HepG2 (cell line): Measurements from ENCODE around the gene PLEKHG2. TPM values are rescaled to one million over a fixed set of nuclear protein-coding genes. Genes with fewer than 3 reads are reported as not detected.

Experiments
- FOXK1 ChIP-seq: sonication (generic); formaldehyde crosslinking; IDR thresholded peaks from 2 replicates; pipeline ENCODE4 v1.4.0; 2020; ENCODE audit warnings: low read depth, missing genetic modification reagents, borderline replicate concordance
- FOXM1 ChIP-seq: sonication (generic); formaldehyde crosslinking; IDR thresholded peaks from 2 replicates; pipeline ENCODE4 v1.5.0; 2020; ENCODE audit warnings: missing genetic modification reagents
- HDAC6 ChIP-seq: fragments of 200-600 bp; sonication (generic); IDR thresholded peaks from 2 replicates; pipeline ENCODE4 v1.7.0; 2017; ENCODE audit warnings: mild to moderate bottlenecking, antibody characterized with exemption, low read length, low read depth
- HMG20A ChIP-seq: IDR thresholded peaks from 2 replicates; pipeline ENCODE4 v1.6.1; 2016; ENCODE audit warnings: borderline replicate concordance
- KAT7 ChIP-seq: IDR thresholded peaks from 2 replicates; pipeline ENCODE4 v1.6.1; 2018; ENCODE audit warnings: borderline replicate concordance, missing compliant biosample characterization
- KAT8 ChIP-seq: IDR thresholded peaks from 2 replicates; pipeline ENCODE4 v1.6.1; 2016; ENCODE audit warnings: missing genetic modification reagents, missing compliant biosample characterization
- MEIS2 ChIP-seq: sonication (generic); formaldehyde crosslinking; IDR thresholded peaks from 2 replicates; pipeline ENCODE4 v1.9.0; 2021; ENCODE audit warnings: mild to moderate bottlenecking, missing genetic modification reagents
- SIX4 ChIP-seq: sonication (generic); formaldehyde crosslinking; IDR thresholded peaks from 2 replicates; pipeline ENCODE4 v1.4.0; 2020; ENCODE audit warnings: missing genetic modification reagents
- SP1 ChIP-seq, 2 experiments: fragments of 450-650 bp in 1 of 2; sonication (generic) in 1 of 2; formaldehyde crosslinking in 1 of 2; IDR thresholded peaks; 2 replicates each; pipeline versions ENCODE4 v1.4.0 to v1.6.1; 2016 to 2020; ENCODE audit warnings: missing genetic modification reagents in 1 of 2
- SP4 ChIP-seq: sonication (generic); formaldehyde crosslinking; IDR thresholded peaks from 2 replicates; pipeline ENCODE4 v1.8.1; 2023; ENCODE audit warnings: mild to moderate bottlenecking, missing genetic modification reagents
- SRY ChIP-seq: sonication (generic); formaldehyde crosslinking; IDR thresholded peaks from 2 replicates; pipeline ENCODE4 v1.8.0; 2022; ENCODE audit warnings: mild to moderate bottlenecking, missing genetic modification reagents
- ZBTB7A ChIP-seq: sonication (generic); formaldehyde crosslinking; IDR thresholded peaks from 2 replicates; pipeline ENCODE4 v1.8.0; 2022; ENCODE audit warnings: mild to moderate bottlenecking, missing genetic modification reagents
- ZNF138 ChIP-seq: sonication (generic); formaldehyde crosslinking; IDR thresholded peaks from 2 replicates; pipeline ENCODE4 v1.5.0; 2020; ENCODE audit warnings: mild to moderate bottlenecking, low read depth, missing genetic modification reagents
- ZNF557 ChIP-seq: sonication (generic); formaldehyde crosslinking; IDR thresholded peaks from 2 replicates; pipeline ENCODE4 v1.4.0; 2020; ENCODE audit warnings: missing genetic modification reagents
- ZNF746 ChIP-seq: sonication (generic); formaldehyde crosslinking; IDR thresholded peaks from 2 replicates; pipeline ENCODE4 v1.8.0; 2022; ENCODE audit warnings: mild to moderate bottlenecking, missing genetic modification reagents
- ZNF772 ChIP-seq: sonication (generic); formaldehyde crosslinking; IDR thresholded peaks from 2 replicates; pipeline ENCODE4 v1.5.0; 2020; ENCODE audit warnings: mild to moderate bottlenecking, missing genetic modification reagents
- polyA plus RNA-seq, 8 experiments: library from polyadenylated mRNA; depleted of rRNA in 3 of 8; stranded (reverse) in 7 of 8; unstranded in 1 of 8; fragments of >200 nt; fragmentation: Illumina TruSeq in 4 of 8; extraction: Trizol in 4 of 8; gene quantifications; 2 replicates each; pipeline versions ENCODE4 v1.2.1 to v1.2.3, GENCODE V29; 2011 to 2016; ENCODE audit warnings: low read depth in 4 of 8, missing spikeins in 1 of 8, mixed read lengths in 1 of 8; ENCODE audit not compliant: insufficient read depth in 1 of 8
- total RNA-seq, 5 experiments: library from RNA; depleted of rRNA; stranded (reverse); fragments of >200 nt; fragmentation: Illumina TruSeq; extraction: Trizol; gene quantifications; 2 replicates each; pipeline ENCODE4 v1.2.3, GENCODE V29; 2016; ENCODE audit warnings: low read depth in 1 of 5
- TF ChIP-seq, protein P1 (sequence below): IDR thresholded peaks from 2 replicates; pipeline ENCODE4 v1.4.0; 2020; ENCODE audit warnings: mild to moderate bottlenecking, missing genetic modification reagents
- TF ChIP-seq, protein P2 (sequence below): IDR thresholded peaks from 2 replicates; pipeline ENCODE4 v1.6.1; 2016
- TF ChIP-seq, protein P3 (sequence below): sonication (generic); formaldehyde crosslinking; IDR thresholded peaks from 2 replicates; pipeline ENCODE4 v1.5.0; 2020; ENCODE audit warnings: mild to moderate bottlenecking, missing genetic modification reagents

PLEKHG2 gene
- total and polyA plus RNA-seq, 2 of the 13 experiments (the other 11 are each of a cell fraction or from before 2014, with no cell fraction given) = 3.6 to 6.8 TPM

DNA sequence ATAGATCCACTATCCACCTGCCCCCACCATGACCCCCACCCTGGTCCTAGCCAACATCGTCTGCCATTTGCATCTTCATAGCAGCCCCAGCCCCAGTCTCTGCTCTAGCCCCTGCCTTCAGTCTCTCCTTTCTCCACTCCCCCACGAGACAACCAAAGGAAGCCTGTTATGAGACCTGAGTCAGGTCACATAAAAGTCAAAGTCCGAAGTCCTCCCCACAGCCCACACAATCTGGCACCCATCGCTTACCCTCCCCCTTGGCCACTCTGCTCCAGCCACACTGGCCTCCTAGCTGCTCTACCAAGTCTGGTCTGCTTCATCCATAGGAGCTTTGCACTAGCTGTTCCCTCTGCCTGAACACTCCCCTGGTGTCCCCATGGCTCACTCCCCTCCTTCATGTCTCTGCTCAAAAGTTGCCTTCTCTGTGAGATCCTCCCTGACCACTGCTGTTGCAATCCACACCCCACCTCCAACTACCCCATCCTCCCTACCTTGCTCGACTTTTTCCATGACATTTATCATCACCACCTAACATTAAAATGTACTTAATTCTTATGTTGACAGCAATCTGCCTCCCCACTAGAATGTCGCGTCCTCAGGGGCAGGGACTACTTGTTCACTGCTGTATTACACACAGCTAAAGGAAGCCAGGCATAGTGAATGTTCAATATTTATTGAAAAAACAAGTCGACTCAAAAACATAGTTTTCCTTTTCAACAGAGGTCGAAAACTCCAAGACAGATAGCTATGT, 1.2 kb upstream of the PLEKHG2 start (continued):
- TF ChIP-seq, protein P1, sequence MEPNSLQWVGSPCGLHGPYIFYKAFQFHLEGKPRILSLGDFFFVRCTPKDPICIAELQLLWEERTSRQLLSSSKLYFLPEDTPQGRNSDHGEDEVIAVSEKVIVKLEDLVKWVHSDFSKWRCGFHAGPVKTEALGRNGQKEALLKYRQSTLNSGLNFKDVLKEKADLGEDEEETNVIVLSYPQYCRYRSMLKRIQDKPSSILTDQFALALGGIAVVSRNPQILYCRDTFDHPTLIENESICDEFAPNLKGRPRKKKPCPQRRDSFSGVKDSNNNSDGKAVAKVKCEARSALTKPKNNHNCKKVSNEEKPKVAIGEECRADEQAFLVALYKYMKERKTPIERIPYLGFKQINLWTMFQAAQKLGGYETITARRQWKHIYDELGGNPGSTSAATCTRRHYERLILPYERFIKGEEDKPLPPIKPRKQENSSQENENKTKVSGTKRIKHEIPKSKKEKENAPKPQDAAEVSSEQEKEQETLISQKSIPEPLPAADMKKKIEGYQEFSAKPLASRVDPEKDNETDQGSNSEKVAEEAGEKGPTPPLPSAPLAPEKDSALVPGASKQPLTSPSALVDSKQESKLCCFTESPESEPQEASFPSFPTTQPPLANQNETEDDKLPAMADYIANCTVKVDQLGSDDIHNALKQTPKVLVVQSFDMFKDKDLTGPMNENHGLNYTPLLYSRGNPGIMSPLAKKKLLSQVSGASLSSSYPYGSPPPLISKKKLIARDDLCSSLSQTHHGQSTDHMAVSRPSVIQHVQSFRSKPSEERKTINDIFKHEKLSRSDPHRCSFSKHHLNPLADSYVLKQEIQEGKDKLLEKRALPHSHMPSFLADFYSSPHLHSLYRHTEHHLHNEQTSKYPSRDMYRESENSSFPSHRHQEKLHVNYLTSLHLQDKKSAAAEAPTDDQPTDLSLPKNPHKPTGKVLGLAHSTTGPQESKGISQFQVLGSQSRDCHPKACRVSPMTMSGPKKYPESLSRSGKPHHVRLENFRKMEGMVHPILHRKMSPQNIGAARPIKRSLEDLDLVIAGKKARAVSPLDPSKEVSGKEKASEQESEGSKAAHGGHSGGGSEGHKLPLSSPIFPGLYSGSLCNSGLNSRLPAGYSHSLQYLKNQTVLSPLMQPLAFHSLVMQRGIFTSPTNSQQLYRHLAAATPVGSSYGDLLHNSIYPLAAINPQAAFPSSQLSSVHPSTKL (CRISPR knock-in tag) = peak; percentile 62; the same call in 1 of the 2 replicates
- TF ChIP-seq HDAC6 (no peak), HMG20A (CRISPR knock-in tag) (0 out of 2 replicates have a peak, but pooled peaks have one; percentile 34), SRY (CRISPR knock-in tag) (peak; percentile 73; the same call in 1 of the 2 replicates), KAT7 (CRISPR knock-in tag) (0 out of 2 replicates have a peak, but pooled peaks have one; percentile 10), SIX4 (no peak), ZBTB7A (CRISPR knock-in tag) (peak; percentile 40; the same call in 1 of the 2 replicates), MEIS2 (no peak), ZNF772 (CRISPR knock-in tag) (no peak), ZNF746 (CRISPR knock-in tag) (peak; percentile 75; the same call in 1 of the 2 replicates), SP4 (no peak), SP1 (IDR thresholded peaks at IDR 0.05) (no peak), SP1 (CRISPR knock-in tag; IDR thresholded peaks at IDR 0.05) (no peak), ZNF557 (no peak), FOXK1 (CRISPR knock-in tag) (no peak), ZNF138 (CRISPR knock-in tag) (no peak), KAT8 (CRISPR knock-in tag) (0 out of 2 replicates have a peak, but pooled peaks have one; percentile 26), FOXM1 (CRISPR knock-in tag) (no peak)
- TF ChIP-seq, protein P2, sequence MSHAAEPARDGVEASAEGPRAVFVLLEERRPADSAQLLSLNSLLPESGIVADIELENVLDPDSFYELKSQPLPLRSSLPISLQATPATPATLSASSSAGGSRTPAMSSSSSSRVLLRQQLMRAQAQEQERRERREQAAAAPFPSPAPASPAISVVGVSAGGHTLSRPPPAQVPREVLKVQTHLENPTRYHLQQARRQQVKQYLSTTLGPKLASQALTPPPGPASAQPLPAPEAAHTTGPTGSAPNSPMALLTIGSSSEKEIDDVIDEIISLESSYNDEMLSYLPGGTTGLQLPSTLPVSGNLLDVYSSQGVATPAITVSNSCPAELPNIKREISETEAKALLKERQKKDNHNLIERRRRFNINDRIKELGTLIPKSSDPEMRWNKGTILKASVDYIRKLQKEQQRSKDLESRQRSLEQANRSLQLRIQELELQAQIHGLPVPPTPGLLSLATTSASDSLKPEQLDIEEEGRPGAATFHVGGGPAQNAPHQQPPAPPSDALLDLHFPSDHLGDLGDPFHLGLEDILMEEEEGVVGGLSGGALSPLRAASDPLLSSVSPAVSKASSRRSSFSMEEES (CRISPR knock-in tag) = 0 out of 2 replicates have a peak, but pooled peaks have one; percentile 26
- TF ChIP-seq, protein P3, sequence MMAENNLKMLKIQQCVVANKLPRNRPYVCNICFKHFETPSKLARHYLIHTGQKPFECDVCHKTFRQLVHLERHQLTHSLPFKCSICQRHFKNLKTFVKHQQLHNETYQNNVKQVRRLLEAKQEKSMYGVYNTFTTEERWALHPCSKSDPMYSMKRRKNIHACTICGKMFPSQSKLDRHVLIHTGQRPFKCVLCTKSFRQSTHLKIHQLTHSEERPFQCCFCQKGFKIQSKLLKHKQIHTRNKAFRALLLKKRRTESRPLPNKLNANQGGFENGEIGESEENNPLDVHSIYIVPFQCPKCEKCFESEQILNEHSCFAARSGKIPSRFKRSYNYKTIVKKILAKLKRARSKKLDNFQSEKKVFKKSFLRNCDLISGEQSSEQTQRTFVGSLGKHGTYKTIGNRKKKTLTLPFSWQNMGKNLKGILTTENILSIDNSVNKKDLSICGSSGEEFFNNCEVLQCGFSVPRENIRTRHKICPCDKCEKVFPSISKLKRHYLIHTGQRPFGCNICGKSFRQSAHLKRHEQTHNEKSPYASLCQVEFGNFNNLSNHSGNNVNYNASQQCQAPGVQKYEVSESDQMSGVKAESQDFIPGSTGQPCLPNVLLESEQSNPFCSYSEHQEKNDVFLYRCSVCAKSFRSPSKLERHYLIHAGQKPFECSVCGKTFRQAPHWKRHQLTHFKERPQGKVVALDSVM = no peak
